Smooth muscle cell (in vitro differentiated cells): ENCODE data around the gene TEX10. TPM values are rescaled to one million over a fixed set of nuclear protein-coding genes. Genes with fewer than 3 reads are reported as not detected.
A peak's percentile ranks its signal among the peaks of the same experiment; 100 is the strongest.

Experiments used
- DNase-seq: peaks from one replicate; lab custom pipeline; 2025; ENCODE audit not compliant: unreplicated experiment; lab: John Stamatoyannopoulos, UW
- H2AFZ ChIP-seq: fragments of 200-600 bp; sonication (generic); 2 replicates; pipeline ENCODE4 v1.6.0; 2016; ENCODE audit warnings: antibody characterized with exemption, low read depth, mild to moderate bottlenecking
- H3F3A ChIP-seq: fragments of 200-600 bp; sonication (generic); 2 replicates; pipeline ENCODE4 v1.6.0; 2017; ENCODE audit warnings: antibody characterized with exemption, low read depth
- H3K27ac ChIP-seq: fragments of 200-600 bp; sonication (generic); 2 replicates; pipeline ENCODE4 v1.5.1; 2016; ENCODE audit warnings: low read depth, mild to moderate bottlenecking
- H3K27me3 ChIP-seq: fragments of 200-600 bp; sonication (generic); 2 replicates; pipeline ENCODE4 v1.6.1; 2016; ENCODE audit warnings: low read depth, mild to moderate bottlenecking
- H3K36me3 ChIP-seq: fragments of 200-600 bp; sonication (generic); 2 replicates; pipeline ENCODE4 v1.5.1; 2016; ENCODE audit warnings: low read depth
- H3K4me1 ChIP-seq: fragments of 200-600 bp; sonication (generic); 2 replicates; pipeline ENCODE4 v1.5.1; 2016; ENCODE audit warnings: low read depth
- H3K4me2 ChIP-seq: fragments of 200-600 bp; sonication (generic); 2 replicates; pipeline ENCODE4 v1.6.0; 2016; ENCODE audit warnings: mild to moderate bottlenecking
- H3K4me3 ChIP-seq: fragments of 200-600 bp; sonication (generic); 2 replicates; pipeline ENCODE4 v1.5.1; 2016; ENCODE audit warnings: mild to moderate bottlenecking
- H3K79me2 ChIP-seq: fragments of 200-600 bp; sonication (generic); 2 replicates; pipeline ENCODE4 v1.6.0; 2016; ENCODE audit warnings: low read depth, mild to moderate bottlenecking
- H3K9ac ChIP-seq: fragments of 200-600 bp; sonication (generic); 2 replicates; pipeline ENCODE4 v1.6.0; 2016; ENCODE audit warnings: low read depth
- H3K9me3 ChIP-seq: fragments of 200-600 bp; sonication (generic); replicated peaks from 2 replicates; pipeline ENCODE4 v1.5.1; 2016; ENCODE audit warnings: low read depth
- H4K20me1 ChIP-seq: fragments of 200-600 bp; sonication (generic); 2 replicates; pipeline ENCODE4 v1.6.0; 2016; ENCODE audit warnings: low read depth
- WGBS: methylation state at CpG from one replicate; pipeline ENCODE4 v1.1.7; 2016; ENCODE audit warnings: low lambda C conversion rate; 5-methylcytosine and 5-hydroxymethylcytosine counted together
- polyA plus RNA-seq: library from polyadenylated mRNA; unstranded; fragments of >200 nt; fragmentation: Nextera tagmentation; extraction: Ambion mirVana; gene quantifications from 2 replicates; pipeline ENCODE4 v1.2.1, GENCODE V29; 2016
- total RNA-seq: library from RNA; depleted of rRNA; stranded (reverse); fragments of >200 nt; gene quantifications from 2 replicates; pipeline ENCODE4 v1.2.3, GENCODE V29; 2014
- TF ChIP-seq, protein P1 (sequence below): fragments of 200-600 bp; sonication (generic); IDR thresholded peaks from 2 replicates; pipeline ENCODE4 v1.5.1; 2017; ENCODE audit warnings: borderline replicate concordance, mild to moderate bottlenecking, antibody characterized with exemption; ENCODE audit not compliant: insufficient read depth, poor library complexity, severe bottlenecking

TEX10 gene
- total and polyA plus RNA-seq, 2 experiments from 2014 or later: 13.5 to 29.2 TPM

DNA sequence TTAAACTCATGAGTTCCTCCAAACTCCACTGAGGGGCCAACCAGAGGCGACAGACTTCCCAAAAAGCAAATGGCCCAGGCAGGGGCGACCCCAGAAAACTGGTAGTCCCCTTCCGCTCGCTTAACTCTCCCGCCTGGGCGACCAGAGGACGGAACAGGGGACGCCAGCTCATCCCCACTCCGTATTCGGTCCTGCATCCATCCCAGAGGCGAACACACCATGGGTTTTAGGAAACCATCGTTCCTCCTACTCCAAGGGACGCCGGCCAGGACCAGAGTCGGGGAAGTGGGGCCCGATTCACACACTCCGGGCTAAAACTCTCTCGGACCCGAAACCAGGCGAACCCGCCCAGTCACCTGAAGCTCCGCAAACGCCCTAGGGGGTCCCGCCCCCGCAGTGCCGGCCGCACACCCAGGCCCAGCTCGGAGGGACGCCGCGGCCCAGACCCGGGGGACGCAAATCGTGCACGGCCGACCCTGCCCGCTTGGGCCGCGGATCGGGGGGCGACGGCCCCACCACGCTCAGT is 478 bp downstream of the TEX10 start:
- Histone ChIP-seq H3K4me3 (peak overlapping the region; percentile 73), H3K27me3 (no peaks in the 10 kb centered on the region), H3K9ac (peak overlapping the region; percentile 86), H3K36me3 (no peaks in the 10 kb centered on the region), H3K9me3 (no peaks in the 10 kb centered on the region), H3K79me2 (peaks cover 52% of the 10 kb centered on the region), H3K27ac (peak overlapping the region; percentile 74), H3F3A (no peaks in the 10 kb centered on the region), H4K20me1 (peaks cover 22% of the 10 kb centered on the region), H2AFZ (peak overlapping the region; percentile 89), H3K4me2 (peak overlapping the region; percentile 90), H3K4me1 (peaks cover 27% of the 10 kb centered on the region)
- TF ChIP-seq, protein P1, sequence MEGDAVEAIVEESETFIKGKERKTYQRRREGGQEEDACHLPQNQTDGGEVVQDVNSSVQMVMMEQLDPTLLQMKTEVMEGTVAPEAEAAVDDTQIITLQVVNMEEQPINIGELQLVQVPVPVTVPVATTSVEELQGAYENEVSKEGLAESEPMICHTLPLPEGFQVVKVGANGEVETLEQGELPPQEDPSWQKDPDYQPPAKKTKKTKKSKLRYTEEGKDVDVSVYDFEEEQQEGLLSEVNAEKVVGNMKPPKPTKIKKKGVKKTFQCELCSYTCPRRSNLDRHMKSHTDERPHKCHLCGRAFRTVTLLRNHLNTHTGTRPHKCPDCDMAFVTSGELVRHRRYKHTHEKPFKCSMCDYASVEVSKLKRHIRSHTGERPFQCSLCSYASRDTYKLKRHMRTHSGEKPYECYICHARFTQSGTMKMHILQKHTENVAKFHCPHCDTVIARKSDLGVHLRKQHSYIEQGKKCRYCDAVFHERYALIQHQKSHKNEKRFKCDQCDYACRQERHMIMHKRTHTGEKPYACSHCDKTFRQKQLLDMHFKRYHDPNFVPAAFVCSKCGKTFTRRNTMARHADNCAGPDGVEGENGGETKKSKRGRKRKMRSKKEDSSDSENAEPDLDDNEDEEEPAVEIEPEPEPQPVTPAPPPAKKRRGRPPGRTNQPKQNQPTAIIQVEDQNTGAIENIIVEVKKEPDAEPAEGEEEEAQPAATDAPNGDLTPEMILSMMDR: no peak
- DNase-seq: peak; percentile 37
- WGBS: 1% methylated on average over 41 of the region's 43 CpGs

DNA sequence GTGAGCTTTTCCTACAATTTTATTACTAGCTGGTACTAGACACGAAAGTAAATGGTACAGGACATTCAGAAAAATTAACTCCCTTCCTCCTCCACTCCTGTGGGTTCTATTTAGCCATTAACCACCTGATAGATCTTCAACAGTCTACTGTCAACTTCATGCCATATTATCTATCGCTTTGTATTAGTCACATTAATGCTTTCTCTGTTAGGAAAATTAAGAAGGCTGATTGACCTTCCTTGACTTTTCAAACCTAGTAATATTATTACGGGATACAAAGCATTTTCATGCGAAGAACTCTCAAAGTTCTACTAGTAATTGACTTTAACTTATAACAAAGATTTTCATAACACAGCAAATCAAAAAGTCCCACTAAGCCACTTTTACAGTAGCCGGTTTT is 1.2 kb downstream of the TEX10 start:
- 15% methylated on average over 5 of the region's 5 CpGs for WGBS
- H3K36me3 ChIP-seq: no peaks in the 10 kb centered on the region
- peak overlapping the region; percentile 90 for H3K4me2 ChIP-seq
- peak overlapping the region; percentile 73 for H3K4me3 ChIP-seq
- H3K27me3 ChIP-seq: no peaks in the 10 kb centered on the region
- H3K9ac ChIP-seq: peak overlapping the region; percentile 86
- no peaks in the 10 kb centered on the region for H3K9me3 ChIP-seq
- peak overlapping the region; percentile 89 for H2AFZ ChIP-seq
- peaks cover 27% of the 10 kb centered on the region for H3K4me1 ChIP-seq
- H3F3A ChIP-seq: no peaks in the 10 kb centered on the region
- H3K27ac ChIP-seq: no peak overlapping the region
- TF ChIP-seq, protein P1: no peak
- H4K20me1 ChIP-seq: peaks cover 28% of the 10 kb centered on the region
- H3K79me2 ChIP-seq: peaks cover 58% of the 10 kb centered on the region
- no peak for DNase-seq

DNA sequence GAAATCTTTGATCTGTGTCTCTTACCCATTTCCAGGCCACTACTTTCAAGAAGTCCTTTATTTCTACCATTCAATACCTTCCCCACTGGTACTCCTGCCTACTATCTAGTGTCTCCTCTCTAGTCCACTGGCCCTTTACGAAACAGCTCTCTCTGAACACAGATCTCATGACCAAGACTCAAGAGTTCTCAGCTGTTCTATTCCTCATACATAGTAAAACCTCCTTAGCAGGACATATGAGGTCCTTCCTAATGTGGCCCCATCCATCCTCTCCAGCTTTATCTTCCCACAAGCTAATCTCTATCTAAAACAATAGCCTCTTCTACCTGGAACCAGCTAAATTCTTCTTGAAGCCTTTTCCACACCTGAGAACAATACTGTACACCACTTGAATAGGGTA is 2.6 kb downstream of the TEX10 start:
- Histone ChIP-seq H4K20me1 (peaks cover 39% of the 10 kb centered on the region), H3K79me2 (peaks cover 71% of the 10 kb centered on the region), H3F3A (no peaks in the 10 kb centered on the region), H2AFZ (no peak overlapping the region), H3K4me3 (no peak overlapping the region), H3K4me2 (no peak overlapping the region), H3K27me3 (no peaks in the 10 kb centered on the region), H3K9me3 (no peaks in the 10 kb centered on the region), H3K4me1 (peaks cover 27% of the 10 kb centered on the region), H3K36me3 (peaks cover 4% of the 10 kb centered on the region), H3K9ac (no peak overlapping the region), H3K27ac (no peak overlapping the region)
- WGBS: 87% methylated on average over 1 of the region's 1 CpG
- TF ChIP-seq, protein P1: no peak
- no peak for DNase-seq

DNA sequence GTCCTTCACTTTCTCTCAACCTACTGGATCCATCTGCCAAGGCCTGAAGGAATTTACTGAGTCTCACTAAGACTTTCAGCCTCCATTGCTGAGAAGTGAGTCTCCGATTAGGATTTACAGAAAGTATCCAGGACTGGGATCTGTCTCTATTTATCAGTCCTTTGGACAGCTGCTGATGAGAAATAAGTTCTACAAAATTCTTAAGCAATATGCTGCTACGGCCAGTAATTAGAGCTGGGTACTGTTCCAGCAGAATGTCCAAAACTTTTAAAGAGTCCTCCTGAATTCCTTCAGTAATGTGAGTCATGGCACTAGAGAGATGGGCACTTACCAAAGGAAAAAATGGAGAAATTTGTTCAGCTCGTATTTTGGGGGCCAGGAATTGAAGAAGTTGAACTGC is 5.9 kb downstream of the TEX10 start:
- H4K20me1 ChIP-seq: peaks cover 62% of the 10 kb centered on the region
- no peak overlapping the region for H2AFZ ChIP-seq
- H3K27ac ChIP-seq: peak overlapping the region; percentile 4
- H3K4me3 ChIP-seq: no peak overlapping the region
- H3K9me3 ChIP-seq: no peaks in the 10 kb centered on the region
- H3K4me2 ChIP-seq: no peak overlapping the region
- no peak for DNase-seq
- TF ChIP-seq, protein P1: no peak
- H3K36me3 ChIP-seq: peaks cover 6% of the 10 kb centered on the region
- H3K79me2 ChIP-seq: peaks cover 96% of the 10 kb centered on the region
- 58% methylated on average over 3 of the region's 3 CpGs for WGBS
- H3F3A ChIP-seq: no peaks in the 10 kb centered on the region
- H3K9ac ChIP-seq: no peak overlapping the region
- peaks cover 19% of the 10 kb centered on the region for H3K4me1 ChIP-seq
- H3K27me3 ChIP-seq: no peaks in the 10 kb centered on the region
